ENCODE data around the gene SAXO1.
"Not testable (repeated sequence)": the region's sequence is repeated elsewhere in the genome, so short reads cannot be mapped to it uniquely, and the experiment has no call there.

Gene SAXO1

GRCh38 chr9:18935541-18935940 lies 97.5 kb downstream of the SAXO1 start:
- no peak overlapping the region for H3K4me3 ChIP-seq (replicated peaks; ENCODE audit: low read depth, low read length)
- DNase-seq (ENCODE audit: extremely low read depth, low read depth) = no peak
- TF ChIP-seq CTCF (IDR thresholded peaks at IDR 0.05; ENCODE audit: low read depth, low read length, missing control alignments) = no peak

- H3K4me3 ChIP-seq (replicated peaks; ENCODE audit: low read depth, low read length); DNase-seq (ENCODE audit: extremely low read depth, low read depth): not testable (repeated sequence)
Measured at GRCh38 chr9:18930611-18931010, 102.4 kb downstream of the SAXO1 start.

- no peak overlapping the region for H3K4me3 ChIP-seq (replicated peaks; ENCODE audit: low read depth, low read length)
- TF ChIP-seq CTCF (IDR thresholded peaks at IDR 0.05; ENCODE audit: low read depth, low read length, missing control alignments) = no peak
- no peak for DNase-seq (ENCODE audit: extremely low read depth, low read depth)
Measured at GRCh38 chr9:18928711-18929110, 104.3 kb downstream of the SAXO1 start.

GRCh38 chr9:18926513-18926912 lies 106.5 kb downstream of the SAXO1 start:
- H3K4me3 ChIP-seq (replicated peaks; ENCODE audit: low read depth, low read length) = no peak overlapping the region
- no peak for DNase-seq (ENCODE audit: extremely low read depth, low read depth)
- no peak for TF ChIP-seq CTCF (IDR thresholded peaks at IDR 0.05; ENCODE audit: low read depth, low read length, missing control alignments)

- no peak overlapping the region for H3K4me3 ChIP-seq (replicated peaks; ENCODE audit: low read depth, low read length)
- DNase-seq (ENCODE audit: extremely low read depth, low read depth) = no peak
- TF ChIP-seq CTCF (IDR thresholded peaks at IDR 0.05; ENCODE audit: low read depth, low read length, missing control alignments) = no peak
Measured at GRCh38 chr9:18925880-18926279, 107.1 kb downstream of the SAXO1 start.

GRCh38 chr9:18923671-18924430 lies 109.2 kb downstream of the SAXO1 start:
- no peak overlapping the region for H3K4me3 ChIP-seq (replicated peaks; ENCODE audit: low read depth, low read length)
- no peak for TF ChIP-seq CTCF (IDR thresholded peaks at IDR 0.05; ENCODE audit: low read depth, low read length, missing control alignments)
- DNase-seq (ENCODE audit: extremely low read depth, low read depth) = no peak

- TF ChIP-seq CTCF (IDR thresholded peaks at IDR 0.05; ENCODE audit: low read depth, low read length, missing control alignments) = no peak
- DNase-seq (ENCODE audit: extremely low read depth, low read depth) = no peak
Measured at GRCh38 chr9:18923167-18923566, 109.8 kb downstream of the SAXO1 start.

More at GRCh38 chr9:18923167-18923566, 109.8 kb downstream of the SAXO1 start:
- no peak overlapping the region for H3K4me3 ChIP-seq (replicated peaks; ENCODE audit: low read depth, low read length)
